GM18870 (cell line): ENCODE measurements around the gene EML3.

Source experiments
- ATAC-seq: cut with Tn5 transposase; IDR thresholded peaks from one replicate; pipeline ENCODE4 v1.9.1; 2021; ENCODE audit warnings: moderate library complexity; ENCODE audit not compliant: unreplicated experiment

Gene EML3

GRCh38 chr11:62553080-62553838, 59.3 kb downstream of the EML3 start:
- ATAC-seq = no peak

- no peak for ATAC-seq
Measured at GRCh38 chr11:62552485-62553079, 60.0 kb downstream of the EML3 start.
